Femur (tissue), 1 donor: Measurements from ENCODE around the gene CA9.
"Not testable (repeated sequence)": the region's sequence is repeated elsewhere in the genome, so short reads cannot be mapped to it uniquely, and the experiment has no call there.

Source experiments
- DNase-seq: peaks from one replicate; pipeline ENCODE4 v3.0.0-alpha.2; 2017

The CA9 gene

DNA sequence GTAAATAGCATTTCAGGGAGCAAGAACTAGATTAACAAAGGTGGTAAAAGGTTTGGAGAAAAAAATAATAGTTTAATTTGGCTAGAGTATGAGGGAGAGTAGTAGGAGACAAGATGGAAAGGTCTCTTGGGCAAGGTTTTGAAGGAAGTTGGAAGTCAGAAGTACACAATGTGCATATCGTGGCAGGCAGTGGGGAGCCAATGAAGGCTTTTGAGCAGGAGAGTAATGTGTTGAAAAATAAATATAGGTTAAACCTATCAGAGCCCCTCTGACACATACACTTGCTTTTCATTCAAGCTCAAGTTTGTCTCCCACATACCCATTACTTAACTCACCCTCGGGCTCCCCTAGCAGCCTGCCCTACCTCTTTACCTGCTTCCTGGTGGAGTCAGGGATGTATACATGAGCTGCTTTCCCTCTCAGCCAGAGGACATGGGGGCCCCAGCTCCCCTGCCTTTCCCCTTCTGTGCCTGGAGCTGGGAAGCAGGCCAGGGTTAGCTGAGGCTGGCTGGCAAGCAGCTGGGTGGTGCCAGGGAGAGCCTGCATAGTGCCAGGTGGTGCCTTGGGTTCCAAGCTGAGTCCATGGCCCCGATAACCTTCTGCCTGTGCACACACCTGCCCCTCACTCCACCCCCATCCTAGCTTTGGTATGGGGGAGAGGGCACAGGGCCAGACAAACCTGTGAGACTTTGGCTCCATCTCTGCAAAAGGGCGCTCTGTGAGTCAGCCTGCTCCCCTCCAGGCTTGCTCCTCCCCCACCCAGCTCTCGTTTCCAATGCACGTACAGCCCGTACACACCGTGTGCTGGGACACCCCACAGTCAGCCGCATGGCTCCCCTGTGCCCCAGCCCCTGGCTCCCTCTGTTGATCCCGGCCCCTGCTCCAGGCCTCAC lies at the start of gene CA9:
CA9 (plus strand) TSS at position 797 of the 893 bp plus-strand sequence; CDS start at position 829, 32 bp downstream.
- DNase-seq, result no peak

DNA sequence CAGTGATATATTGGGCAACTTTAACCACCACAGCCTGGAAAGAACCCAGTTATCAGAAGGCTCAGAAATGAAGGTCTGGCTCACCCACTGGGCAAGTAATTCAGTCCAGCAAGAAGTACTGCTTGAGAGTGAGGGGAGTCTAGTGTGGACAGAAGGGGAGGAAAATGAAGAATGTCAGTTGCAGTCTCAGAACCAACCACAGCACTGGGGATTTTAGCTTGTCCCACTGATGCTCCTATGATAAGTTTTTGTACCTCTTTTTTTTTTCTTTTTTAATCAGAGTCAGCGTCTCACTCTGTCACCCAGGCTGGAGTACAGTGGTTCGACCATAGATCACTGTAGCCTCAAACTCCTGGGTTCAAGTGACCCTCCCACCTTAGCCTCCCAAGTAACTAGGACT lies 46.2 kb upstream of the CA9 start:
- DNase-seq, result no peak

DNA sequence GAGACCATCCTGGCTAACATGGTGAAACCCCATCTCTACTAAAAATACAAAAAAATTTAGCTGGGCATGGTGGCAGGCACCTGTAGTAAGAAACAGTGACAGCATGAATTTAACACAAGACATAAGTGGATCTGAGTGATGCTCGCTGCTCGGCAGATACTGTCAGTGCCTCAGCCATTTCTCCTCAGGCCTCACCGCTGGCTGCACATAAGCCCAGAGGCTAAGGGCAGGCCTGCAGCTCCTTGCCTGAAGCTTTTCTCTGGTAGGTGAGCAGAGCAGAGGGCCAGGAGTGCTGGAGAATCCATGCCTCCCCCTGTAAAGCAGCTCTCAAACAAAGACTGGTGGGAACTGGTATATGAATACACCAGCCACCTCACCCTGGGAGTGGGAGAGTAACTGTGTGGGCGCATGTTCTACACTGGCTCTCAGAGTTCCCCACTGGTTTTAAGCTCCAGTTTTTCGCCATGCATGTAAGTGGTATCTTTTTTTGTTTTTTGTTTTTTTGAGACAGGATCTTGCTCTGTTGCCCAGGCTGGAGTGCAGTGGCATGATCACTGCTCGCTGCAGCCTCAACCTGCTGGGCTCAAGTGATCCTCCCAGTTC lies 45.2 kb upstream of the CA9 start:
- no peak for DNase-seq

DNA sequence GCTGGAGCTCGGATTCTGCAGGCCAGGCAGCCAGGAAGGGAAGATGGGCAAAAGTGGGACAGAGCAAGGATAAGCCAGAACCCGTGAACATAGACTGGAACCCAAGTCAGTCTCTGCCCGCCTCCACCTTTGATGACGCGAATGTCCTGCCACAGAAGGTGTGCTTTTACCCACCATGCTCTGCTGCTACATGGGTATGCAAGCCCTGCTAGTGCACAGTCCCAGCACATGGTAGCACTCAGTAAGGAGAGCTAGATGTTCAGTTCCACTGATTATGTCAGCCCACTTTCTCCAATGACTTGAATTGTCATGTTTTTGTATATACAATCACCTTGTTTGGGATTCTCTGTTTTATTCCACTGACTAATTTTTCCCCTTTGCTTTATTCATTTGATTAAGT lies 44.1 kb upstream of the CA9 start:
- DNase-seq, result no peak

DNA sequence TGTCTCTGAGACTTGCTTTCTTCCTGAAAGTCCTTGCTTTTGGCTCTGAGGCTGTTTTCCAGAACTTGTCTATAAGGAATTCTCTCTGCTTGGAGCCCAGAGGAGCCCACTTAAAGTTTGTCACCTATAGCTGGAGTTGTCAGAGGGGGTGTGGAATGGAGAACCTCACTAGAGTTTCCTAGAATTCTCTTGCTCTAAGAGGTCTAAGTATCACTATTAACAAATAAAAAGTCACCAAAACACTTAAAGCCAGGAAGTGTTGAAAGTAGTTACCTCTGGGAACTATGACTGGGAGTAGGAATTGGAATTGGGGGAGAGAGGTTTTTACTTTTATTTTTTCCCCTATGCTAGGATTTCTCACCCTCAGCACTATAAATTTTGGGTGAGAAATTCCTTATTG lies 38.0 kb upstream of the CA9 start:
- DNase-seq, result no peak

DNA sequence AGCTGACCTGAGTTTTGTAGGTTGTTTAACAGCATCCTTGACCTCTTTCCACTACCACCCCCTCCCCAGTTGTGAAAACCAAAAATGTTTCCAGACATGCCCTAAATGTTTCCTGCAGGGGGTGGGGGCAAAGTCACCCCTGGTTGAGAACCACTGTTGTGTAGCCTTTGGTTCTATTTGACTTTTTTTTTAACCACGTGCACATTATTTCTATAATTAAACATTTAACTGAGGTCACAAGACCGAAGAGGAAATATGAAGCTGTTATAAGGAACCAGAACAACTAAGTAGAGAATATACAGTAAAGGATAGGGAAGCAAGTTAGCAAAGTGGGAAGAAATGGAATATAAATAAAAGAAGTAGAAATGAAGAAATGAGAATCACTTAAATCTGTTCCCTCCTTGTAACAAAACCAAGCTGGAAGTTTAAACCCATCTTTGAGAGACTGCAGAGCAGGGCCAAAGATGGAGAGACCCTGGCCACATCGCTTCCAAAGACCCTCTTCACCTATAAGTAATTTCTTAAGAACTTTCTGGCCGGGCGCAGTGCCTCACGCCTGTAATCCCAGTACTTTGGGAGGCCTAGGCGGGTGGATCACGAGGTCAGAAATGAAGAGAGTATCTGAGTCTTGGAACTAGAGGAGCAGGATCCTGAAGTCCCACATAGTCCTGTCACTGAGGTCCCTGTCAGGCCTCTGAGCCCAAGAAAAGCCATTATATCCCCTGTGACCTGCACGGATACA lies 37.4 kb upstream of the CA9 start:
- no peak for DNase-seq

DNA sequence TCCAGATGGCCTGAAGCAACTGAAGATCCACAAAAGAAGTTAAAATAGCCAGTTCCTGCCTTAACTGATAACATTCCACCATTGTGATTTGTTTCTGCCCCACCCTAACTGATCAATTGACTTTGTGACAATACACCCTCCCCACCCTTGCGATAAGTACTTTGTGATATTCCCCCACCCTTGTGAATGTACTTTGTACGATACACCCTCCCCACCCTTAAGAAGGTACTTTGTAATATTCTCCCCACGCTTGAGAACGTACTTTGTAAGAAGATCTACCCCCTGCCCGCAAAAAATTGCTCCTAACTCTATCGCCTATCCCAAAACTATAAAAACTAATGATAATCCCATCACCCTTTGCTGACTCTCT lies 36.9 kb upstream of the CA9 start:
- DNase-seq, result not testable (repeated sequence)

DNA sequence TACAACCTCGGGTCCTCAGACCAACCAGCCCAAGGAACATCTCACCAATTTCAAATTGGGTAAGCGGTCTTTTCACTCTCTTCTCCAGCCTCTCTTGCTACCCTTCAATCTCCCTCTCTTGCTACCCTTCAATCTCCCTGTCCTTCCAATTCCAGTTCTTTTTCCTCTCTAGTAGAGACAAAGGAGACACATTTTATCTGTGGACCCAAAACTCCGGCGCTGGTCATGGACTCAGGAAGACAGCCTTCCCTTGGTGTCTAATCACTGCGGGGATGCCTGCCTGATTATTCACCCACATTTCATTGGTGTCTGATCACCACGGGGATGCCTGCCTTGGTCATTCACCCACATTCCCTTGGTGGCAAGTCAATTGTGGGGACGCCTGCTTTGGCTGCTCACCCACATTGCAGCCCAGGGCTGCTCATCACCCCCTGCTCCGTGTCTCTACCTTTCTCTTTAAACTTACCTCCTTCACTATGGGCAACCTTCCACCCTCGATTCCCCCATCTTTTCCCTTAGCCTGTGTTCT lies 36.2 kb upstream of the CA9 start:
- DNase-seq, result not testable (repeated sequence)

DNA sequence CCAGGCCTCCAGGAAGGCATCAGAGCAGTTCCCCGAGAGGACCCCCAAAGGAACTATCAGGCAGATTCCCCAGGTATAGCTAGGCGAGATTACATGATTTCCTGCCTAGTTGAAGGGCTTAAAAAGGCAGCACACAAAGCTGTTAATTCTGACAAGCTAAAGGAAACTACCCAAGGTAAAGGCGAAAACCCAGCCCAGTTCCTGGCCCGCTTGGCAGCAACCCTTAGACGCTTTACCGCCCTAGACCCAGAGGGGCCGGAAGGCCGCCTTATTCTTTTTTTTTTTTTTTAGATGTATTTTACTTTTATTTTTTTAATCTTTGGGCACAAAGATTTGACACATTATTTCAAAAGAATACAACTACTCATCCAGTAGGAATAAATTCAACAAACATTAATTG lies 35.0 kb upstream of the CA9 start:
- DNase-seq, result not testable (repeated sequence)

DNA sequence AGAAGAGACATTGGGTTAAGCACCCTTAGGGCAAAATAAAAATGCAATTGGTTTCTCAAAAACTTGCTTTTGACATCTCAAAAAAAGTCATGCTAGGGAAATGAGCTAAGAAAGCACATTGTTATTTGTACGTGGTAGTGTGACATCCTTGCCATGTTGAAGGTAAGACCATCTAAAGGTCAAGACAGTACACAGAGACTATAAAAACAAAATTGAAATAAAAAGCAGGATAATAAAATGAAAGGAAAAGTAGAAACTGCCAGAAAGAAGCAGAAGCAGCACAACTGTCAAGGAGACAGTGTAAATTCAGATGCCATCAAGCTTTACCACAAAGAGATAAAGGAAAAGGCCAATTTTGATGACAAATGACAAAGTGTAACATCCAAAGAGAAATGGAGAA lies 34.5 kb upstream of the CA9 start:
- not testable (repeated sequence) for DNase-seq

DNA sequence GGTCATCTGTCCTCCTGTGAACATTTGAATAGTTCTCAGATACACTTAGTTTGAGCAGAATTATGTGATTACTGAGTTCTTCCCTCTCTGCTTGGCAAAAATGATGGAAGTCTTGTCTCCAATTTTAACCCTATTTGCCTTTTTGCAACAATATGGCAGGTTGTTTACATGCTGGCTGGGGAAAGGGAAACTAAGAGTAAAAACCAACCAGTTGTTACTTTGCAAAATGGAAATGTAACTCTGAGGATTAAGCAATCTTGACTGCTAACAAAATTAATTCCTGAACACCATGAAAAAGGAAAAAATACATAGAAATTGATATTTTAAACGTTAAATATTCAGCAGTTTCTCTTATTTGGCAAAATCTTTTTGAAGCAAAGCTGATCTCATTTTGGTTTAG lies 34.1 kb upstream of the CA9 start:
- DNase-seq, result no peak

DNA sequence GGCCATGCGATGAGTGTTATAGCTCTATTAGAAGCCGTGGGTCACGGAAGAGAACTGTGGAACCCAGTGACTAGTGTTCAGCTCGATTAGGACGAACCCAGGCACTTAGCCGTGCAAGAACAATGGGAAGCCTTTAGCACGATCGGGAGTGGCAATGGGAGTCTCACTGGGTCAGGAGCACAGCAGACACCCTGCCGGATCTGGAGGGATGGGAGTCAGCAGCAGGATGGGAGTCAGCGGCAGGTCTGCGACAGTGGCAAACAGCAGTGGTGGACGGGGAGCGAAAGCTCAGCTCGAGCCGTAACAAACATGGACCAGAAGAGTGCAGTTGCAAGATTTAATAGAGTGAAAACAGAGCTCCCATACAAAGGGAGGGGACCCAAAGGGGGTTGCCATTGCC lies 33.3 kb upstream of the CA9 start:
- DNase-seq, result not testable (repeated sequence)

DNA sequence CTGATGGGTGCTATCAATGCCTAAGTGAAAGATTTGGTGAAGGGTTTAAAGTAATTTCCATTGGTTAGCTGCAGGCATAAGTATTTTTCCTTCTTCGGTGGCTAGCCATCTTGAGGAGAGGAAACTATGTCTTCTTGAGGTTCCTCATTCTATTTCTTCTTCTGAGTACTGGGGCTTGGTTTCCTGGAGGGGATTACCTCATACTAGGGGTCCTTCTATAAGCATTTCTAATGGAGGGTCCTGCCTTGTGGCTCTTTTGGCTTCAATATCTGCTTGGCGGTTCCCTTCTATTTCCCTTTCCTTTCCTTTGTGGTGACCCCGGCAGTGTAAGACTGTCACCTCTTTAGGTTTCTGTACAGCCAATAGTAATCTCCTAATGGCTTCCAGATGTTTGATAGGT lies 32.2 kb upstream of the CA9 start:
- DNase-seq, result not testable (repeated sequence)

DNA sequence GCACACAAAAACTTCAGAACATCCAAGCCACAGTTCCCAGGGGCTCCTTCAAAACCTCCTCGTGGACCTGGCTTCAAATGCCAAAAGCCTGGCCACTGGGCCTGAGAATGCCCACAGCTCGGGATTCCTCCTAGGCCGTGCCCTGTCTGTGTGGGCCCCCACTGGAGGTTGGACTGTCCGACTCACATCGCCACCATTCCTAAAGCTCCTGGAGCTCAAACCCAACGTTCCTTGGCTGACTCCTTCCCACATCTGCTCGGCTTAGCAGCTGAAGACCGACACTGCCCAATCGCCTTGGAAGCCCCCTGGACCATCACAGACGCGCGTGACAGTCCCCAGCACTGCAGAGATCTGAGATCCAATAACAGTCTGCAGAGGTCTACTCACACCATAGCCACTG lies 30.7 kb upstream of the CA9 start:
- DNase-seq, result no peak

DNA sequence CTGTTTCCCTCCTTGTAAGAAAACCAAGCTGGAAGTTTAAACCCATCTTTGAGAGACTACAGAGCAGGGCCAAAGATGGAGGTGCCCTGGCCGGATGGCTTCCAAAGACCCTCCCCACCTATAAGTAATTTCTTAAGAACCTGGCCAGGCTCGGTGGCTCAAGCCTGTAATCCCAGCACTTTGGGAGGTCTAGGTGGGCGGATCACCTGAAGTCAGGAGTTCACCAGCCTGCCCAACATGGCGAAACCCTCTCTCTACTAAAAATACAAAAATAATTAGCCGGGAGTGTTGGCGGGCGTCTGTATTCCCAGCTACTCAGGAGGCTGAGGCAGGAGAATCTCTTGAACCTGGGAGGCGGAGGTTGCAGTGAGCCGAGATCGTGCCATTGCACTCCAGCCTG lies 28.0 kb upstream of the CA9 start:
- DNase-seq, result not testable (repeated sequence)

DNA sequence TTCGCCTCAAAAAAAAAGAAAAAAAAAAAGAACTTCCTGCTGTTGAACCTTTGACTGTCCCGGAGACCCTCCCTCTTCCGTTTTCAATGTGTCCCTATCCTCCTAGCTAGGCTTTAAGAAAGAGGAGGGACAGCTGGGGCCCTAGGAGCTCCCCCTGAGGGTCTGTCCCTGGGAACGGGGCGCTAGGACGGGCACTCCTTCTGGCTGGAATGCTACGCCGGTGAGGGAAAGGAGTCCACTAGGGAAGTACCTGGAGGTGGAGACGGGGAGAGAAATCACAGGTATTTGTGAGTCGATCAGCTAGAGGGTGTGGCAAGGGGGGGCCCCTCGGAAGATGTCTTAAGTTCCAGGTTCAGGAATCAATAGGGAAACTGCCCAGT lies 27.6 kb upstream of the CA9 start:
- DNase-seq, result peak; percentile 63

DNA sequence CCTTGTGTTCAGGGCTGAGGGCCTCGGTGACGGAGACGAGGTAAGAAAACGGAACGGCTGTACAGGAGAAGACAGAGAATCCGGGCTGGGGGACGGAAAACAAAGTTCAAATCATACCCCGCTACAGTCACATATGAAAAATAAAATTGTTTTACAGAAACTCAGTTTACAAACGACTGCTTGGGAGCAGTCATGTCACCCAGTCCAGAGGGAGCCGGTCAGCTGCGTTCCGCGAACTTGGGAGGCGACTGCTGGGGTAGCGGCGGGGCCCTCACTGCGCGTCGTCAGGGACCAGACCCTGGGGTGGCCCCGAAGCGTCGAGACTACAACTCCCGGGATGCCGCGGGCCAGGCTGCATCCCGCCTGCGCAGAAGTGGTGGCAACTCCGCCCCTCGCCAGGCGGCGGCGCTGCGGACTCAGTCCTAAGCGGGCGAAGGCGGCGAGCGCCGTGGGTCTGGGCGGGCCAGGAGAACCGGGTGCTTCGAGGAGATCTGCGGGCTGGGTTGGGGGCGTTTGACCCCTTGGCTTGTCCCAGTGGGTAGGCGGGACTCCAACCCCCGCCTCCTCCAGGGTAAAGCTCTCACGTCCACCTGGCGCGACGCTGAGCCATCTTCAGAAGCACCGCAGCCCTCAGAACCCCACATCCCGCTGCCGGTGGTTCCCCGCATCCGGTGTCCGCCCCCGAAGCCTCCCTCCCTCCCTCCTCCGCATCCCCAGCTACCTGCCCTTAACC lies 27.0 kb upstream of the CA9 start:
- DNase-seq, result peak; percentile 96

DNA sequence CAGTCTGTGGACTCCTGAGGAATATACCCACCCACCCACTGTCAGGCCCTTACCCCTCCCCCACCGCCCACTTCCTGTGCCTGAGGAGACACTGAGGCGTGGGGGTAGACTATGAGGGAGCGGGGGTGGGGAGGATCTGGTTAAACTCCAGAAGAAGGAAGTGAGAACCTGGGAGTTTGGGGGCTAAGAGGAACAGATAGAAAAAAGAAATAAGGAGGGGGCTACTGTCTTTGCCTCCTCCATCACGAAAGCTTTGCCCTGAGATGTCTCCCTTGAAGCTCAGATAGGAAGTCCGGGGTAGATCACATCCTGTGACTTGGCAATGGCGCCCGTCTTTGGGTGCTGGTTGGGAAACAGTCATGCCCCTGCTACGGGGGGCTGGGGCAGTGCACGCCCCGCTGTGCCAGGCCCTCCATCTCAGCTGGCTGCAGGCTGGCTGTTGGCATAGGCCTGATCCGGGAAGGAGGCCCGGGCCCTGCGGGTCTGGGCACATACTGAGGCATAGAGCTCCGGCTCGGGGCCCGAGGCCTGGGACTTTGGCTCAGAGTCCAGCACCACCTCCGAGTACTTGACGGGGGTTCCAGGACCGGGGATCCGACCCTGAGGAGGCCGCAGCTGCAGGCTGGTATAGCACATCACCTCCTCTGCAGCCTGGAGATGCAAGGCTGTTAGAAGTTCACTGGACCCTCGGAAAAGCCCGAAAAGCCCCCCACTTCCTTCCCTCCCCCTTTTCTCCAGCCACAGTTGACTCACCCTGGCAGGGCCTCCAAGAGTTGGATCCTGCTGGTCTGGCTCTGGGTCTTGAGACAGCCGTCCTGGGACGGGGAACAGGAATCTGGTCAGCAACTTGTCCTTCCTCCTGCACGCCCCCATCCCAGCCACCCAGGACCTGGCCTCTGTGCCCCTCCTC lies 24.0 kb upstream of the CA9 start:
- no peak for DNase-seq

DNA sequence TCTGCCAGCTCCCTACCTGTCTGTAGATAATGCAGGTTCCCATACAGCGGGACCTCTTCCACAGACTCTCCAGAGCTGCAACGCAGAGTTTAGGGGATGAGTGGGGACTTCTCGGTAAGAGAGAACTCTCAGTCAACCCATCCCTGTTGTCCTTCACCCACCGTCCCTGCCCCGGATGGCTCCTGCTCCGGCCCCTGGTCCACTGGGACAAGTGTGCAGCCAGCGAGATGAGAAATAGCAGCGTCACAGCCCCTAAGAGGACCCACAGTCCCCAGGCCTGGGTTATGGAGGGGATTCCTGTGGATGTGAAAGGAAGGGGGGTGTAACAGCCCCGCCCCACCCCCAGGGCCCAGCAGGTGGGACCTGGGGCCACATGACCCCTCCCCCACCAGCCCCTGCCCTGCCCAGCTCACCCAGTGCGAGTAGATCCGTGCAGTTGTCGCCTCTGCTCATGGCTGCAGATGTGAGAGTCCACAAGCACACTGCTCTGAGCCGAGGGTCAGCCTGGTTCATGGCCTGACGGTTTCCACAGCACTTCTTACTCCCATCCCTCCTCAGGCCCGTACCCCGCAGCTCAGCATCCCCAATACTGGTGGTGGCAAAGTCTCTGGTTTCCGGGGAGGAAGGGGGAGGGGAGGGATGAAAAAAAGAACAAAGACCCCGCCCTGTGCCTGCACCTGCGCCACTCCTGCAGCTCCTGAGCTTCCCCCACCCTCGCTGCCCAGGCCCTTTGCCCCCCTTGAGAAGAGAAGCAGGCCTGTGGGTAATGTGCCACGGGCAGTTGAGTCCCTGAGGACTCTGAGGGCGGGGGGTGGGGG lies 23.2 kb upstream of the CA9 start, which contains the start of gene SIT1:
SIT1 (minus strand) TSS at position 591 of the 818 bp plus-strand sequence; CDS start at position 513, 78 bp downstream.
- no peak for DNase-seq

DNA sequence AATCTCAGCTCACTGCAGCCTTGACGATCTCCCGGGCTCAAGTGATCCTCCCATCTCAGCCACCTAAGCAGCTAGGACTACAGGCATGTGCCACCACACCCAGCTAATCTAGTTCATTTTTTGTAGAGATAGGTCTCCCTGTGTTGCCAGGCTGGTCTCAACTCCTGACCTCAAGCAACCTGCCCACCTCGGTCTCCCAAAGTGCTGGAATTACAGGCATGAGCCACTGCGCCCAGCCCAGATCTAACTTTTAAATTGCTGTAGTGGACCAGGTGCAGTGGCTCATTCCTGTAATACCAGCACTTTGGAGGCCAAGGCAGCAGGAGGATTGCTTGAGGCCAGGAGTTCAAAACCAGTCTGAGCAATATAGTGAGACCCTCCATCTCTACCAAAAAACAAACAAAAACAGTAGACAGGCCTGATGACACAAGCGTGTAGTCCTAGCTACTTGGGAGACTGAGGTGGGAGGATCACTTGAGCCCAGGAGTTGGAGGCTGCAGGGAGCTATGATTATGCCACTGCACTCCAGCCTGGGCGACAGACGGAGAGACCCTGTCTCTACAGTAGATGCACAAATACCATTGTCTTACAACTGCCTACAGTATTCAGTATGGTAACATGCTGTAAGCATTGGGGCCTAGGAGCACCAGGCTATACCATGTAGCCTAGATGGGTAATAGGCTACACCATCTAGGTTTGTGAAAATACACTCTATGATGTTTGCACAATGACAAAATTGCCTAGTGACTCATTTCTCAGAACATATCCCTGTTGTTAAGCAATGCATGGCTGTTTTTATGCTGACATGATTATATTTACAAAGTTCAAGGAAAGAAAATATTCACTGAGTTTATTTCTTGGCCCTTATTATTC lies 21.5 kb upstream of the CA9 start:
- DNase-seq, result no peak
